PC-9 (cell line): ENCODE results near the gene COL27A1.

ENCODE experiments used
- CTCF ChIP-seq: fragments of 200-600 bp; sonication (generic); conservative IDR thresholded peaks from 2 replicates; pipeline ENCODE4 v1.6.1; 2017; ENCODE audit warnings: mixed run types, antibody characterized with exemption, mild to moderate bottlenecking, moderate library complexity
- EZH2 ChIP-seq: fragments of 200-600 bp; sonication (generic); IDR thresholded peaks from 2 replicates; pipeline ENCODE4 v1.8.0; 2017; ENCODE audit warnings: antibody characterized with exemption, low read depth

- TF ChIP-seq CTCF (no peak), EZH2 (no peak)
Observed at GRCh38 chr9:114218264-114219120, 63.2 kb downstream of the COL27A1 start.
